Muscle of arm (tissue), 12 donors: Measurements from ENCODE around the gene KHDC1. TPM values are rescaled to one million over a fixed set of nuclear protein-coding genes. Genes with fewer than 3 reads are reported as not detected.

ENCODE experiments used
- polyA plus RNA-seq, 12 donors: library from polyadenylated mRNA; unstranded; fragments of 120-200 nt; gene quantifications; one replicate each; pipeline ENCODE4 v1.2.1, GENCODE V29; 2013; ENCODE audit not compliant: insufficient read length in 12 of 12

Gene KHDC1
- polyA plus RNA-seq, 12 donors, result 3.6 to 5.4 (median 4.4) TPM; not detected in 2

Other genes starting within 250 kb of the KHDC1 start
- gene KHDC1L, start 37.7 kb downstream of the KHDC1 start, polyA plus RNA-seq, result under 1 TPM in 4 of 12 donors, not detected in 8; 0.29 to 0.42 (median 0.39) TPM
- gene DPPA5, start 91.1 kb upstream of the KHDC1 start, polyA plus RNA-seq, result not detected
- gene KHDC3L, start 99.5 kb upstream of the KHDC1 start, polyA plus RNA-seq, result not detected
- under 1 TPM in 3 of 12 donors, not detected in 9; 0.16 to 0.34 (median 0.21) TPM for gene OOEP, start 106.7 kb upstream of the KHDC1 start, polyA plus RNA-seq
- 1 to 10 TPM in 1 of 12 donors, under 1 TPM in 8, not detected in 3; 0.15 to 1.3 (median 0.77) TPM for gene DDX43, start 131.6 kb upstream of the KHDC1 start, polyA plus RNA-seq
- 1 to 10 TPM in 11 of 12 donors, not detected in 1; 4.3 to 9.8 (median 5.1) TPM for gene CGAS, start 189.1 kb upstream of the KHDC1 start, polyA plus RNA-seq
- gene MTO1, start 198.5 kb upstream of the KHDC1 start, polyA plus RNA-seq, result 10 to 100 TPM in 11 of 12 donors, not detected in 1; 12.3 to 23.6 (median 21.0) TPM